ENCODE data around the gene LDLRAD4.

The LDLRAD4 gene

DNA sequence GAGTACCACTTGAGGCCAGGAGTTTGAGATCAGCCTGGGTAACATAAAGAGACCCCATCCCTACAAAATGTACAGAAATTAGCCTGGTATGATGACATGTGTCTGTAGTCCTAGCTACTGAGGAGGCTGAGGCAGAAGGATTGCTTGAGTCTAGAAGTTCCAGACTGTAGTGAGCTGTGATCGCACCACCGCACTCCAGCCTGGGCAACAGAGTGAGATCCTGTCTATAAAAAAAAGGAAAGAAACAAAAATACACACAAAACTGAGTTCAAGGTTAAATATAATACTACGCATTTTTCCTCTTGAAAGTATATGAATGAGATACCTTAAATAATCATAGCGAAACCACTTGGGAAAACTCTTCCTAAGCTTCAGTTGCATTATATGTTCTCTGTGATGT is 94.0 kb downstream of the LDLRAD4 start:
- TF ChIP-seq, protein P1, sequence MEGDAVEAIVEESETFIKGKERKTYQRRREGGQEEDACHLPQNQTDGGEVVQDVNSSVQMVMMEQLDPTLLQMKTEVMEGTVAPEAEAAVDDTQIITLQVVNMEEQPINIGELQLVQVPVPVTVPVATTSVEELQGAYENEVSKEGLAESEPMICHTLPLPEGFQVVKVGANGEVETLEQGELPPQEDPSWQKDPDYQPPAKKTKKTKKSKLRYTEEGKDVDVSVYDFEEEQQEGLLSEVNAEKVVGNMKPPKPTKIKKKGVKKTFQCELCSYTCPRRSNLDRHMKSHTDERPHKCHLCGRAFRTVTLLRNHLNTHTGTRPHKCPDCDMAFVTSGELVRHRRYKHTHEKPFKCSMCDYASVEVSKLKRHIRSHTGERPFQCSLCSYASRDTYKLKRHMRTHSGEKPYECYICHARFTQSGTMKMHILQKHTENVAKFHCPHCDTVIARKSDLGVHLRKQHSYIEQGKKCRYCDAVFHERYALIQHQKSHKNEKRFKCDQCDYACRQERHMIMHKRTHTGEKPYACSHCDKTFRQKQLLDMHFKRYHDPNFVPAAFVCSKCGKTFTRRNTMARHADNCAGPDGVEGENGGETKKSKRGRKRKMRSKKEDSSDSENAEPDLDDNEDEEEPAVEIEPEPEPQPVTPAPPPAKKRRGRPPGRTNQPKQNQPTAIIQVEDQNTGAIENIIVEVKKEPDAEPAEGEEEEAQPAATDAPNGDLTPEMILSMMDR (IDR thresholded peaks at IDR 0.05) = no peak

DNA sequence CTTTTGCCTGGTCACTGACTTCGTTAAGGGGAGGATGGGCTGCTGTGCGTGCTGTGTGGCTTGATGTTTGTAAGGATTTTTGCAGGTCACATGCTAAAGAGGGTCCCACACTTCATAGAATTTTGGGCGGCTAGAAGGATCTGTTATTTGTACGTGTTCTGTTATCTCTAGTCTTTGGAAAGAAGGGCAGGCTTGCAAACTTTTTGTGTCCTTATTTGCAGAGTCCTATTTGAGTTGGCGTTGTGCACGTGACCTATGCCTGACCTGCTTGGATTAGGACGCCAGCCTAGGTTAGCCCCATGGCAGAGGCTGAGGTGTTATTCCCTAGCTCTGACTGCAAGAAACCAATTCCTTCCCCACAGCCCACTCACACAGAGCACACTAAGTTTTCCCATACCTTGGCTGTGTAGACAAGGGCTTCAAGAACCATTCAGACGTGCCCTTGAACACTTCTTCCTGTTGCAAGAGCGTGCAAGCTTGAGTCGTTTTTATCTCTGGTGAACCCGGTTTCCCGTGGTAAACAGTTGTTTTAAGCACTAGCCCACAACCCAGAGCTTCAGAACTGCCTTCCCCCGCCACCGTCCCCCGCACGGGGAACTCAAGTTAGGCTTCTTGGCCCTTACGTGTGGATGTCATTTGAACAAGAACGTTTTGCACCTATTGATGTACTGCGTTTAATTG is 94.6 kb downstream of the LDLRAD4 start:
- TF ChIP-seq, protein P1 (IDR thresholded peaks at IDR 0.05) = no peak

DNA sequence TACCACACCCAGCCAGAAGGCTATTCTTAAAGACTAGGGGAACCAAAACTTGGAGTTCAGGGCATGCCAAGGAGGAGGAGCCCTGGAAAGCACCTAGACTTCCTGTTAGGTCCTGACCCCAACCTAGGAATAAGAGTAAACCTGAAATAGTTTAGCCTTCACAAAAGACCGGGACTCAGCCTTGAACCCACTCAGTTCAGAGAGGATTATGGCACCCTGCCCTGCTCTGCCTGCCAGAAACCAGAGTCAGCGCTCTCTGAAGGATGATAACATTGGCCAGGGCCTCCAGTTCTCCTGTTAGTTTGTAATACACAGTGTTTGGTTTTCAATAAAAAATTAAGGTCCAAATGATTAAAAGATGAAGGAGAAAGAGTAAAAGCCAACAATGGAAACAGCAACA is 96.4 kb downstream of the LDLRAD4 start:
- TF ChIP-seq, protein P1 (IDR thresholded peaks at IDR 0.05) = no peak

DNA sequence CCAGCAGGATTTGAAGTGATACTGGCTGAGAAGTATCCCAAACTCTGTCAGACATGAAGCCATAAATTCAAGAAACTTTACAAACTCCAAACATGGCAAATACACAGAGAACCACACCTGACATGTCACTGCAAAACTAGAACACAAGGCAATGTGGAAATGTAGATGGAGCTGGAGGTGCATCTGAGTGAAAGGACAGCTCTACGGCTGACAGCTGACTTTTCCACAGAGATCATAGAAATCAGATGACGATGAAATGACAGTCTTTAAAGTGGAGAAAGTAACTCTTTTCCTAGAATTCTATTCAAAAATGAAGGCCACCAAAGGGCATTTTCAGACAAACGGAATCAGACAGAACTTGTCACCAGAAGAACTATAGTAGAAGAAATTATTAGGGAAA is 97.5 kb downstream of the LDLRAD4 start:
- TF ChIP-seq, protein P1 (IDR thresholded peaks at IDR 0.05) = no peak

- TF ChIP-seq, protein P1 (IDR thresholded peaks at IDR 0.05) = no peak
Measured at GRCh38 chr18:13317801-13318200, 99.2 kb downstream of the LDLRAD4 start.

DNA sequence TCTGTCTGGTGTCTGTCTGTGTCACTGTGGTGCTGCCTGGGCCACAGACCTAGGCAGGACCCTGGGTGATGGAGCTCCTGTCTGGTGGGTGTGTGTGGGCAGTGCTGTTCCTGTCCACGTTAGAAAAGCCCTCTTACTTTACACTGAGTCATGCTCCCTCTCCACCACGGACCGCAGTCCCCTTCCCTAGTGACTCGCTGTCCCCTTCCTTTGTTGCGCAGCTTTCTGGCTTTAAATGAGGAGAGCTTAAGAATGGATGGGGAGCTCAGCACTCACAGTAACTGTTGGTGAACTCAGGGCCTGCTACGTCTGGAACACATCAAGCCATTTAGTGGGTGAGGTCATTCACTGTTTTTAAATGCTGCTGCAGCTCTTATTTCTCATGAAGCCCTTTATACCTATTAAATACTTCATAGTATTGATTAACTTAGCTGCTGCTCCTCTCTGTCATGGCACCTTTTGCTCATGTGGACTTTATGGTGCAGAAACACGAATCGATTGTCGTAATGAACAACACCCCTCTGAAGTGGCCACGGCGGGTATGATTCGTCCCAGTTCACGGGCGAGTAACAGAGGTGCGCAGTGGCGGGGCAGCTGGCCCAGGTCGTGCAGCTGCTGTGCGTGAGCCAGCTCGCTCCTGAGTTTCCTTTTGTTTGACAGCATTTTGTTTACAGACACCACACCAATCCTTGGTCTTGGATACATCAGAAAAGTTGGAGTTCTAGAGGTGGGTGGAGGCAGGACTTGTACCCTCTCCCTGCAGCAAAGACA is 100.4 kb downstream of the LDLRAD4 start:
- TF ChIP-seq, protein P1 (IDR thresholded peaks at IDR 0.05) = no peak

DNA sequence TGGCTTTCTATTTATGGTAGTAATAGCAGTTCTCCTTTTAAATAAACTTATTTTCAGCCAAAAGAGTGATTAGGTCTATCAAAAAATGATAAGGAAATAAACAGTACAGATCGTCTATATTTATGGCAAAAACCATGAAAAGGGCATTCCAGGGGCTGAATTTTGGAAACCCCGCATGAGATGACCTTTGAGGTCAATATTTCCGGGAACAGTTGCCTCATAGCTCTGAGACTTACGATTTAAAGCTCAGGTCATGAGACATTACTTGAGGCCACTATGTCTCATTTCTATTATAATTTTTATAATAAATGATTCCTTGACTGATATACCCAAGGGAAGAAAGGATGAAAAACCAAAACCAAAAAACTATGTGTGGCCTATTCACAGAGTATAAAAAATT is 101.1 kb downstream of the LDLRAD4 start:
- TF ChIP-seq, protein P1 (IDR thresholded peaks at IDR 0.05) = no peak
